DOHH2 (cell line): ENCODE measurements around the gene GJB1.

ENCODE experiments used
- EZH2phosphoT487 ChIP-seq: fragments of 200-600 bp; sonication (generic); IDR thresholded peaks from 2 replicates; pipeline ENCODE4 v1.6.1; 2017; ENCODE audit warnings: borderline replicate concordance, mild to moderate bottlenecking, antibody characterized with exemption, low read length, moderate library complexity, mixed read lengths
- TF ChIP-seq, protein P1 (sequence below): fragments of 200-600 bp; sonication (generic); IDR thresholded peaks from one replicate; pipeline ENCODE4 v1.5.1; 2014; ENCODE audit warnings: antibody characterized with exemption, mild to moderate bottlenecking, low read depth, low read length; ENCODE audit not compliant: poor library complexity, severe bottlenecking

DNA sequence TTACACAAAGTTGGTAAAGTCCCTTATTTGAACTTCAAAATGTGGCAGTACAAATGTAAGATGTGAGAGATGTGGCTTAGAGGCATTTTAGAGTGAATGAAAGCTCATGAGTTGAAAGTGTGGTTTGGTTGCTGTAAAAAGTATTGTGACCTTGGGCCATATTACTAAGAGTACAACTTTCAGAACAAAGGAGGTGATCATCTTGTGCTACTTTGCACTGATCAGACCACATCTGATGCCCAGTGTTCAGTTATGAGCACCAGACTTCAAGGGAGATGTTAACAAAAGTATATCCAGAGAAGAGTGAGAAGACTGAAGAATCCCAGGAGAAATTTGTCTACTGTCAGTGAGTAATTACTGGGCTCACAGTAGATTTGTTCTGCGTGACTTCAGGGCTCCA lies 48.2 kb upstream of the GJB1 start:
- TF ChIP-seq, protein P1, sequence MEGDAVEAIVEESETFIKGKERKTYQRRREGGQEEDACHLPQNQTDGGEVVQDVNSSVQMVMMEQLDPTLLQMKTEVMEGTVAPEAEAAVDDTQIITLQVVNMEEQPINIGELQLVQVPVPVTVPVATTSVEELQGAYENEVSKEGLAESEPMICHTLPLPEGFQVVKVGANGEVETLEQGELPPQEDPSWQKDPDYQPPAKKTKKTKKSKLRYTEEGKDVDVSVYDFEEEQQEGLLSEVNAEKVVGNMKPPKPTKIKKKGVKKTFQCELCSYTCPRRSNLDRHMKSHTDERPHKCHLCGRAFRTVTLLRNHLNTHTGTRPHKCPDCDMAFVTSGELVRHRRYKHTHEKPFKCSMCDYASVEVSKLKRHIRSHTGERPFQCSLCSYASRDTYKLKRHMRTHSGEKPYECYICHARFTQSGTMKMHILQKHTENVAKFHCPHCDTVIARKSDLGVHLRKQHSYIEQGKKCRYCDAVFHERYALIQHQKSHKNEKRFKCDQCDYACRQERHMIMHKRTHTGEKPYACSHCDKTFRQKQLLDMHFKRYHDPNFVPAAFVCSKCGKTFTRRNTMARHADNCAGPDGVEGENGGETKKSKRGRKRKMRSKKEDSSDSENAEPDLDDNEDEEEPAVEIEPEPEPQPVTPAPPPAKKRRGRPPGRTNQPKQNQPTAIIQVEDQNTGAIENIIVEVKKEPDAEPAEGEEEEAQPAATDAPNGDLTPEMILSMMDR = no peak
- no peak for TF ChIP-seq EZH2phosphoT487
